NCI-H146 treated with DMSO at 0.1 percent for 48 hours (cell line): ENCODE results near the gene GLYATL1.

ENCODE experiments used
- DNase-seq: peaks from one replicate; lab custom pipeline; 2025; ENCODE audit not compliant: unreplicated experiment; lab: John Stamatoyannopoulos, UW

Gene GLYATL1

DNA sequence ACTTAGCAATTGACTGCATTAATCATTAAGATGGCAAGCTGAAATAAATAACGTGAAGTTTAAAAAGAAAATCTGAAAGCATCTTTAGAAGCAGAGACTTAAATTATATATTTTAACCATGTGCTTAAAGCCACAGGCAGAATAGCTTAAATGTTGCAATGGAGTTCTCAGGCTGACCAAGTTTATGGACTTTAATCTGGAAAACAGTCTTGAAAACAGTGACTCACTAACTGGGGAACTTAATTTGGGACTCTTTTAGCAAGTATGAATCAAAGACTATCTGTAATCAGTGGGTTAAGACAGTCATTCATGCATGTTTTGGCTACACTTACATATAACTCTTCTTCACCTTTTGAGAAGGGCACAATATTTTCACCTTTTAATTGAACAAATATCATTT is 12.6 kb upstream of the GLYATL1 start:
- DNase-seq, result no peak

DNA sequence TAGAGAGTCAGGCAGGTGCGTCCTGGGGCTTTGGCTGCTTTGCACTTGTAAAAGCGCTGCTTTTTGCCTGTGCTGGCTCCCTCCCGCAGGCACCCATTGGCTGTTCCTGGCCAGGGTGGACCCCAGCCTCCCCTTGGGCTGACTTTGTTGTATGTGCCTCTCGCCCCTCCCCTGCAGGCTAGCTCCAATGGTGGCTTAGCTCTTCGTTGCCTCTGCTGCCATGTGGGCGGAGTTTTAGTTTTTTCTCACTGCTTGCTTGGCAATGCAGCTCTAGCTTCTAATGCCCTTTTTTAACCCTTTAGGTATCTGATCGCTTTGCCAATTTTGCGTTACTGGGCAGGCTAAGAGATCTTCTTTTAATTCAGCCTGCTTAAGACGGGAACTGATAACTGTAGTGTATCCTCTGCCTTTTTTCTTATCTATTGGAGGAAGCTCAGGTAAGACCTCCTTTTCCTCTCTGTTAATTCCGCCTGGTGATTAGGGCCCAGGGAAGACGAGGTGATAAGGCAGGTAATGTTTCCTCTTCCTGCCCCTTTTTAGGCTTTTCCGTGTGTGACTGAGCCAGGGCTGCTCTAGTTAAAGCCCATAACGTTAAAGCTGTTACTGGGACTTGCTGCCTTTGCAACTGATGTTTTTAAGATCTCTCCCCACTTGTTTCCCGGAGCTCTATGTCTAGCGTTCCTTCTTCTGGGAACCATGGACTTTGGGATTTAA is 11.7 kb upstream of the GLYATL1 start:
- DNase-seq, result peak; percentile 57

DNA sequence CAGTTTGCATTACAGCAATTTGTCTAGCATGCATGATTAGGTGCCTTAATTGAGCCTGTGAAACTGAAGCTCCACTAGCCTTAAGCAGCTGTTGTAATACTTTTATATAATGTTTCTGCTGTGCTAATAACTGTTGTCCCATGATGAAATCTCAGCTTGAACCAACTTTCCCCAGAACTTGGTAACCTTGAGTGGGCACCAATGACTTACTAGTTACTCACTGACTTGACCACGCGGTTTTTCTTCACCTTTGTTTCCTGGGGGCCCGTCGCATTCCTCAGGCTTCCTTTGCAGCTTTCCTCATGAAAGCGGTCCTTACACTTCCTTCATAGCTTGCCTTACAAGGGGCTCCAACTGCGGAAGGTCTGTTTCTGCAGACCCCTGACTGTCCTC is 11.2 kb upstream of the GLYATL1 start:
- no peak for DNase-seq

DNA sequence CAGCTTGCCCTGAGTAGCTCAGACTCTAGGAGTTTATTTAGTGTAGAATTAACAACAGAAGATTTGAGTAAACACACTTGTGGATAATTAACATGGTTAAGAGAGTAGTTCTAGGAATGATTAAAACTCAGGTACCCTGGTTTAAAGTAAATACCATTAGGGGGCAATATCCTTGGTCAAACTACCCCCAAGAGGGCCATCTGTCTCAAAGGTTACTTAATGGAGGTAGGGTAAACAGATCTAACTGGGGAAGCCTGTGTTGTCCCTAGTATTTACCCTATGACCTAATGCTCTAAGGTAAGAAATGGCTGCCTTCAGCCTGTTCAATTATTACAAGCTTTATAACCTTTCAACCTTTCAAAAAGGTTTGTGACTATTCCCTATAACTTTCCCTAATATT is 10.6 kb upstream of the GLYATL1 start:
- DNase-seq, result no peak

DNA sequence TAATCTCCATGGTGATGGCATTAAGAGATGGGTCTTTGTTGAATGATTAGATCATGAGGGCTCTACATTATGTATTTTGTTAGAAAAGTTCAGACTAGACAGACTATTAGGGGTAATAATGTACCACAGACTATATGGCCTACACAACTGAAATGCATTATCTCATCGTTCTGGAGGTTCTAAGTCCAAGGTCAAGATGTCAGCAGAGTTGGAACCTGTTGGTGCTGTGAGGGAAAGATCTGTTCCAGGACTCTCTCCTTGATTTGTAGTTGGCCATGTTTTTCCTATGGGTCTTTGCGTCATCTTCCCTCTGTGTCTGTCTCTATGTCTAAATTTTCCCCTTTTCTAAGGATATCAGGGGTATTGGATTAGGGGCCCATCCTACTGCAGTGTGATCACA is 8.4 kb upstream of the GLYATL1 start:
- no peak for DNase-seq

DNA sequence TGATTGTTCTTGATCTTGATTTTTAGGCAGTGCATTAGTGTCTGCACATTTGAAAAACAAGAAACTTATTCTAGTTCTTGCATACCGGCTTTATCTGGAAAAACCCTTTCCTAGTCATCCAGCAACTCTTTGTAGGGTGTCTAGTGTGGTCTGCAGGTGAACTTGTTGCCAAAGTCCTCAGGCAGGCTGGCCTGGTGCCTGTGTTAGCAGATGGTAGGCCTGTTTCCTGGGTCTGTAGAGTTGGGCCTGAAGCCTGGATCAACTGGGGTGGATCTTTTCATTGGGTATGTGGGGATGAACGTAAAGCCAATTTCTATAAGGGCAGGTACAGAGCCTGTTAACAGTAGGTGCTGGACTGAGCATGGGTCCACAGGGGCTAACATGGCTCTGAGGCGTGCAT is 5.6 kb upstream of the GLYATL1 start:
- DNase-seq, result no peak

DNA sequence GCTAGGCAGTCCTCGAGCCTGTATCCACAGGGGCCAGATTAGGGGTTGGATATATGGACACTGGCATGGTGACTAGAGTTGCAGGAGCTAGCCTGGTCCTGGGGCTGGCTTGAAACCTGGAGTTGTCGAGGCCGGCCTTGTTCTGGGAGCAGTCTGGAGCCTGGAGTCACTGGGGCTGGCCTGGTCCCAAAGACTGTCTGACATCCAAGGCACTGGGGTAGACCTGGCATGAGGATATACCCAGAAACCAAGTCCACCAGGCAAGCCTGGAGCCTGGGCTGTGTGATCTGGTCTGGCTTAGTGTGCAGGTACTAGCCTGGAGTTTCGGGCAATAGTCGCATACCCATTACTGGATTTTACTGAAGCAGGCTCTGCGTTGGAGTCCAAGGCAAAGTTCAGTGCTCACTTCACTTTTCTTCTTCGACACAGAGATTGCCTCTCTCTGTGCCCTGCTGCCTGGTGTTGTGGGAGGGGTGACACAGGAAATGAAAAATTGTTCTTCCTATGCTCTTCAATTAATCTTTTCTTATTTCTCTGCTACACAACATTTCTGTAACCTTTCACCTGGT is 4.3 kb upstream of the GLYATL1 start:
- DNase-seq, result no peak

DNA sequence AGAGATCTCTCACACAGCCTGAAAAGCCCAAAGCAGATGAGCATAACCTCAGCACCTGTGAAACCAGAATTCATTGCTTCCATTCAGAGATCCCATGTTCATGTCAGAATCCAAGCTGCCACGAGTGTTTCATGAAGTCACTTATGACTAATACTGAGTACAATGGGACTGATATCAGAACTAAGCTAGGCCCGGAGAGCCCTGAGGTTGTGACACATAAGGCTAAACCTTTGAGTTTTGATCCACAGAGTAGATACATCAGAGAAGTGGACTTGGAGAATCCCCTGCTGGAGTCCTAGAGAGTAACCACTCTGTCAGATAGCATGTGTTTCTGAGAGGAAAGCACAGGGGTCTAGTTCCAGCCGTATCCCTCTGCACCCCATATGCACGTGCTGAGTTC is 890 bp upstream of the GLYATL1 start:
- DNase-seq, result no peak

DNA sequence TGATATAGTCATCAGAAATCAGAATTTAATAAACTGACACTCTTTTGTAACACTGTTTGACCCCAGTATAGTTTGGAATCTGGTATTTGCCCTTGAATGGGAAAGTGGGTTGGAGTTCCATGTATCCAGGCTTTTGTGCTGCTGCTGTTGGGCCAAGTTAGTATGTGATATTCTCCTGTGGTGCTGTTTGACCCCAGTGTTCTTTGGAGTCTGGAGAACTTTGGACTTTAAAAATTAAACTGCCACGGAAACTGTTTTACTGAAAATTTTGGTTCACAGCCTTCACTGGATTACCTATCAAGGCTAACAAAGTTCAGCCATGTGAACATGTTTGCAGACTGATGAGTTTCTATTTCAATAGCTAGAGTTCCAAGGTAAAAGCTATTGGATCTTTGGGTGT is 740 bp downstream of the GLYATL1 start:
- no peak for DNase-seq

DNA sequence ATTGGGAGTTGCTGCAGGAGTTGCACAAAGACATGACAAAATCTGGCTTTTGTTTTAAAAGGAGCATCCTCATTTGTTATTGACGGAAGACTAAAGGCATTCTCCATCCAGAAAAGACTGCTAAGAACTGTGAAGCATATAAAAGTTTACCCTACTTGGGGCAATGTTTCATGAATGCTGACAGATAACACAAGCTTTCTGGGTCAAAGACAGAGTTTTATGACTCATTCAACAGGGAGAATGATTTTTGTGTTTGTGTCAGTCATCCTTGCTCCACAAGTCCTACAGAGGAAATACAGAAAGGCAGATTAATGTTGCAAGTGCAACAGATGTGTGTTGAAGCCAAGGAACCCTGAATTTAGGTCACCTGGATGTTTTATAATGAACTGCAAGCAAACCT is 2.5 kb downstream of the GLYATL1 start:
- DNase-seq, result no peak

DNA sequence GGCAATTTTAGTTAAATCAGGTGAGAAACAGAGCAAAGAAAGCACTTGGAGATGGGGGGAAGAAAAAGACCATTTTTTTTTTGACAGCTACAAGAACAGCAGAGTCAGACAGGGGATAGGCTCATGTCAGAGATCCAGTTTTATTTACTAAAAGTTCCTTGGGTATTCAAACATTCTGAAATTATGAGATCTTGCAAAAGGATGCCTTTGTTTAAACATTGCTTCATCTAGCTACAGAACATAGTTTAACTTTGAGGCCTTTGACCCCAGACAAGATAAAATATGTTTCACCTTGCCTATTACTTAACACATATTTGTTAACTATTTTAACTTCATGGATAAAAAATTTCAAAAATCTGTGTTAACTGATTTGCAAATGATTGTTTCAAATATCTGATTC is 6.4 kb downstream of the GLYATL1 start:
- DNase-seq, result no peak

DNA sequence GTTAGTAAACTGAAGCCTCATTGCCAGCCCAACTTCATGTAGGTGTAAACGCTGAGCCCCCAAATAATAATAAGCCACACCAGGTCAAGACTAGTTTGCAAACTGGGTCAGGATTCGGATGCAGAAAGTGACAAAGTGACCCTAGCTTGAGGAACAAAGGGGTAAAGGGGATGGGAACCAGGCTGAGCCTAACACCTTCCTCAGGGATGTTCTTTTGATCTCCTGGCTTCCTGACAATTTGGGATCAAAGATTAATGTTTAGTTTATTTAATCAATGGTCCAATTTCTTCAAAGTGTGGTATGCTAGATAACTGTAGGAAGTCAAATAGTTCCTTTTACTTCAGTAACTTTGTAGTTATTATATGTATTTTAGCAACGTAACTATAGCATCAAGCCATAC is 9.9 kb downstream of the GLYATL1 start:
- DNase-seq, result no peak

DNA sequence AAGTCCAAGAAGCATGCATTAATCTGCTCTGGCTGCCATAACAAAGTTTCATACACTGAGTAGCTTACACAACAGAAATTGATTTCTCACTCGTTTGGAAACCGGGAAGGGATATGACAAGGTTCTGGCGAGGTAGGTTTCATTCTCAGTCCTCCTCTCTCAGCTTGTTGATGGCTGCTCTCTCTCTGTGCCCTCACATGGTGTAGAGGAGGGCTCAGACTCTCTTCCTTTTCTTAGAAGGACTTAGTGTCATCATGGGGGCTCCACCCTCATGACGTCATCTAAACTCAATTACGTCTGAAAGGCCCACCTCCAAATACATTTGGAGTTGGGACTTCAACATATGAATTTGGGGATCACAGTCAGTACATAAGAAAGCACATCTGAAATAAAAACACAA is 18.6 kb downstream of the GLYATL1 start:
- DNase-seq, result no peak

DNA sequence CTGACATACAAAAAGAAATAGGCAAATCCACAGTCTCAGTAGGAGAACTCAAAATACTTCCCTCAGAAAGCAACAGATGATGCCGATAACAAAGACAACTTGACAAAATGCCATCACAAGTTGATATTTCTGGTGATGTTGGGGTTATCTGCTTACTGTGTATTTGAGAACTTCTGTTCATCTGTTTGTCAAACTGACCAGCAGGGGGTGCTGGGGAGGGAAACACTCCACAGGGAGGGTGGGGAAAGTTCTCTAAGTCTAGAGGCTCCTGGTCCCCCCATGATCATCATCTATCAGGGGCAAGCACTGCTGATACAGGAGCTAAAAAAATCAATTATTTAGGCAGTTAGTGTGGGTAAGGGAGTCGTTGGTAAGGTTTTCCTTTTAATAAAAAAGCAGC is 19.2 kb downstream of the GLYATL1 start:
- DNase-seq, result no peak

DNA sequence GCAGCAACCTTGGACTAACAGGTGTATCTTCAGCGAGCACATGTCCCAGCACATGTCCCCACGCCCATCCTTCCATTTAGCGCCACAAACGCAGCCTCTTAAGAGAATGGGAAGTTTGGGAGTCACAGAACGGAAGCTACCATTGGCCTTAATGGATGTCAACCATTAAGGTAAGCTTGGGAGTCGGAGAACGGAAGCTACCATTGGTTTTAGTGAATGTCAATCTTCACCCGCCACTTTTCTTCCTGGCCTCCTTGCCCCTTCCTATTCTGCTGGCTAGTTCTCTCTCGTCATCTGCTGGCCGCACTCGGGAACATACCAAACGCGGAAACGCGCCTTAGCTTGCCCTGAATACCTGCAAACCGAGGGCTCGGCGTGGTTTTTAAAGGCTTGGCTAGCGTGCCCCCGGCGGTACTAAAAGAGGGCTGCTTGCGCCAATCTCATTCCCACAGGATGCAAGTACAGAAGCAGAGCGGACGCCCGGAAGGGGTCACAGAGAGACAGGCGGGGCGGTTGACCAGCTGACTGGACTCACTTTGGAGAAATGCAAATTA is 24.3 kb downstream of the GLYATL1 start:
- peak; percentile 11 for DNase-seq

DNA sequence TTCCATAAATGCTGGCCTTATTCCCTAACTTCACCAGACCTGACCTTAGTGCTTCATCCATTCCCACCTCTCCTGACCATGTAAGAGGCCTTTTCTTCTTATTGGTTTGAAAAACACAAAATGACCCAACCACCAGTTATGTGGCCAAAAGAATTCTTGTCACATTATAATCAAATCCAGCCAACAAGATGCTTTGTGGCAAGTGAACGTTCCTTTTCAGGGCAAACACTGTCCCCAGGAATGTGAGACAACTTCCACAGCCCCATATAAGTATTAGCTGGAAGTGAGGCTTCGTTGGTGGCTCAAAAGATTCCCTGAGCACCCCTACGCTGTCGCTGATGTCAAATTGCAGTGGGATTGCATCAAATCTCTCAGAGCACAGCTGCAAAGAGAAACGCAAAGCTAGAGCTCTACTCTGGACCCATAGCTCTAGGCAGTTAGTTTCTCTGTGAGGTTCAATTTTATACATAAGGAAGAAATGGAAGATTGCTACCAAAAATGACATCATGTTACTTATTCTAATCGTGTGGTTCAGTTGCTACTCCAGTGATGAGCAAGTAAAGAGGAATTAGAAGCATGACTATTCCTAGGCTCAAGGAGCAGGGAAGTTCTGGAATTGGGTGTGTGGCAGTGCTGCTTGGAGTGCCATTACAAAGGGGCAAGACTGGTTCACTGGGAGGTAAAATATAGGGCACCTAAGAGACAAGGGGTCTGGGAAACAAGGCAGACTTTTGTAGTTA is 26.1 kb downstream of the GLYATL1 start:
- no peak for DNase-seq

DNA sequence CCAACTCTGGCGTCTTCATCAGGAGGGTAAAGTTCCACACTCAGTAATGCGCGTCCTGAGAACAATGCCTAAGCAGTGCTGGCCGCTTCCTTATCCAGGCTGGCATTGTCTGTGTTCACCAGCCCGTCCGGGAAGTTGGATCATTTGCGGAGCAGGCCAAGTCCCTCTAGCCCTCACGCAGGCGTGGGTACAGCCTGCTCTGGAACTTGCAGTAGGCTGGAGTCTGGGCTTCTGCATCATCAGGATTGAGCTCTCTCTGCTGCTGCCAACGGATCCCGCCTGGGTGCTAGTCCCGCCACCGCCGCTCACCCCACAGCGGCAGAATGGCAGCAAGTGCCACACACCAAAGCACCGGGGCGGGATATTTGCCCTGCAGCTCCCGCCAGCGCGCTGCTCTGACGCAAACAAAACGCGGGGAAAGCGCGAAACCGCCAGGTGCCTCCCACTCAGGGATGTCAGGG is 29.0 kb downstream of the GLYATL1 start:
- no peak for DNase-seq

DNA sequence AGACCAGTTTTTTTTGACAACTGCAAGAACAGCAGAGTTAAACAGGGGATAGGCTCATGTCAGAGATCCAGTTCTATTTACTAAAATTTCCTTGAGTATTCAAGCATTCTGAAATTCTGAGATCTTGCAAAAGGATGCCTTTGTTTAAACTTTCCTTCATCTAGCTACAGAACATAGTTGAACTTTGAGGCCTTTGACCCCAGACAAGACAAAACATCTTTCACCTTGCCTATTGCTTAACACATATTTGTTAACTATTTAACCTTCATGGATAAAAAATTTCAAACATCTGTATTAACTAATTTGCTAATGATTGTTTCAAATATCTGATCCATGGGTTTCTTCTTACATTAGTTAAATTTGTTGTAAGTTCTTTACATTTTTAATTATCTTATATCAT is 38.2 kb downstream of the GLYATL1 start:
- no peak for DNase-seq

DNA sequence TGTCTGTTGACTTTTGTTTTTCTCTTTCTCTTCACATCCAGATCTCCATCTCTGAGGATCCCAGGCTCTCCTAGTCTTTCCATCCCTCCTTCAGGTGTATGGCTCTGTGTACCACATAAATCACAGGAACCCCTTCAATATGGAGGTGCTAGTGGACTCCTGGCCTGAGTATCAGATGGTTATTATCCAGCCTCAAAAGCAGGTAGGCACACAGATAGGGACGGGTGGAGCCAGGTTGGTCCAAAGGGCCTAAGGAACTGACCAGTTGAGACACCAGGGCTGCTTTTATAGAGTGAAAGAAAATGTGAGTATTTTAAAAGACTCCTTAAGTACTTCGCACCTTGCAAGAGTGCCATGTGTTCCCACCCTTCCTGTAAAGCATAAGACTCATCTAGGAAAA is 39.9 kb downstream of the GLYATL1 start:
- no peak for DNase-seq

DNA sequence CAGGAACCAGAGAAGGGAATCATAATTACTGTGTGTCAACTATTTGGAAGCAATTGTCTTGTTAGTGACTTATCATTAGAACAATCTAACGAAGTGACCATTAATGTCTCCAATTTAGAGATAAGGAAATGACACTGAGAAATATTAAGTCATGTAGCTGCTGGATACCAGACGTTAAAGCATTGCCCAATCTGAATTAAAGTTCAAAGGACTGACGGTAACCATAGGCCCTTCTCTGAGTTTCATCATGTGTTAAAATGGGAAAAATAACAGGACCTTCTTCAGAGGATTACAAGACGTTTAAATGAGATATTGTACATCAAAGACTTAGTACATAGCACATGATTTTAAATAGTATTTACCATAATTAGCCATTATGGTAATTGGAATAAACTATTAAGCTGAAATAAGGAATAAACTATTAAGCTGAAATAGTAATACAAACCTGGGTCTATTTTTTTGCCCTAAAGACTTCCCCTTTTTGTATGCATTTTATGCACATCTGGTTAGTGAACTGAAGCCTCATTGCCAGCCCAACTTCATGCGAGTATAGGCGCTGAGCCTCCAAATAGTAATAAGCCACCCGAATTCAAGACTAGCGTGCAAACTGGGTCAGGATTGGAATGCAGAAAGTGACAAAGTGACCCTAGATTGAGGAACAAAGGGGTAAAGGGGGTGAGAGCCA is 41.0 kb downstream of the GLYATL1 start:
- no peak for DNase-seq

DNA sequence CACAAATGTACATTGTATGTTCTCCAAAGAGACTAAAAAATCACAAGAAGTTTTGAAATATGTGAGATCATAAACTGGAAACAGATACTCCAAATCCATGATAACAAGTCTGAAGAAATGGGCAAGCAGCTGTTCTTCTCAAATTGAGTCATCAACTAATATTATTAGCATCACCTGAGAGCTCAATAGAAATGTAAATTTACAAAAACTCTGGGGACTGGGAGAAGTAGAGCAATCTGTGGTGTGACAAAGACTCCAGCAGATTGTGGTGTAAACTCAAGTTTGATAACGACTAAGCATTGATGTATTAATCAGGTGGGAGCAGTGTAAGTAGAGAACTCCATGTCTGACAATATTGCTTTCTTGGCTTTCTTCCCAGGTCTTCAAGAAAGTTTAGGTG is 53.2 kb downstream of the GLYATL1 start:
- no peak for DNase-seq

DNA sequence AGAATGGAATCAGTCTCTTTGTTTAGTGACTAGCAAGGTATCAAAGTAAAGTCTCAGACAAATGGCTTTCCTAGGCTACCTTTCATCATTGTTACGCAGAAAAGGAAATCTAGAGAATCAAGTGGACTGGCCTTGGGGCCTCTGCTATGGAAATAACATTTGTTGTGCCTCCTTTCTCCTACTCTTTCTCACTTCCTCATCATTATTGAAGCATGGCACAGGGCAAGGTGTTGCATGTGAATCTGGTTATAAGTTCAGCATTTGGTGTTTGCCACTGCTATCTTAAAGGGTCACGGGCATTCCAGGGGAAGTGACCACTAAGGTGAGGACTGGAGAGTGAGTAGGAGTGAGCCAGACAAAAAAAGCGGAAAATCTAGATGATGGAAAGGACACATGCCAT is 54.9 kb downstream of the GLYATL1 start:
- DNase-seq, result no peak
